ENCODE data around the gene NDFIP2. TPM values are rescaled to one million over a fixed set of nuclear protein-coding genes. Genes with fewer than 3 reads are reported as not detected.

NDFIP2 gene
- total and polyA plus RNA-seq, 3 donors from 2014 or later: 25.3 to 56.1 (median 33.8) TPM

DNA sequence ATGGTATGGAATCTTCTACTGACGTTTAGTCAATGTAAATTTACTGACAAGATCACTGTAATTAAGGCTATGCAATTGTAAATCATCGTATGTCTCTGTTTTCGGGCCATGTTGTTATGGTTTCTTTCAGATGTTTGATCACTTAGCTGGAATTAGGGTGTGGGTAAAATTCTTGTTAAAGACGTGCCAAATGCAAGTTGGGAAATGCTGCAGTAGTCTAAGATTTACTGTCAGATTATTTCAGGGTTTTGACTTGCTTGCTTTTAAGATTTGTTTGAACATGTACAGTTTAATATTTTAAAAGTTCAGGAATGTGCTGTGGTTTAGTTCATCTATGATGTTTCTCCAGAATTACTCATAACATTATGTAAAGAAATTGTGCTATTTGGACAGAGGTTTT is 10.8 kb downstream of the NDFIP2 start:
- Histone ChIP-seq H3K27ac (no peak overlapping the region), H3K9me3 (no peaks in the 10 kb centered on the region), H3K4me3 (no peak overlapping the region), H3K27me3 (no peaks in the 10 kb centered on the region), H3K4me1 (no peaks in the 10 kb centered on the region), H3K36me3 (ENCODE audit: low read depth, missing control alignments) (no peaks in the 10 kb centered on the region)
- no peak for DNase-seq
- intact Hi-C loops (cut with DNase I; ENCODE audit: low total_unique reads): no loop called here
- 68 to 76% methylated on average over 4 of the region's 4 CpGs for WGBS, 2 donors
- no peak for TF ChIP-seq POLR2A (IDR thresholded peaks at IDR 0.05)
- TF ChIP-seq, protein P1, sequence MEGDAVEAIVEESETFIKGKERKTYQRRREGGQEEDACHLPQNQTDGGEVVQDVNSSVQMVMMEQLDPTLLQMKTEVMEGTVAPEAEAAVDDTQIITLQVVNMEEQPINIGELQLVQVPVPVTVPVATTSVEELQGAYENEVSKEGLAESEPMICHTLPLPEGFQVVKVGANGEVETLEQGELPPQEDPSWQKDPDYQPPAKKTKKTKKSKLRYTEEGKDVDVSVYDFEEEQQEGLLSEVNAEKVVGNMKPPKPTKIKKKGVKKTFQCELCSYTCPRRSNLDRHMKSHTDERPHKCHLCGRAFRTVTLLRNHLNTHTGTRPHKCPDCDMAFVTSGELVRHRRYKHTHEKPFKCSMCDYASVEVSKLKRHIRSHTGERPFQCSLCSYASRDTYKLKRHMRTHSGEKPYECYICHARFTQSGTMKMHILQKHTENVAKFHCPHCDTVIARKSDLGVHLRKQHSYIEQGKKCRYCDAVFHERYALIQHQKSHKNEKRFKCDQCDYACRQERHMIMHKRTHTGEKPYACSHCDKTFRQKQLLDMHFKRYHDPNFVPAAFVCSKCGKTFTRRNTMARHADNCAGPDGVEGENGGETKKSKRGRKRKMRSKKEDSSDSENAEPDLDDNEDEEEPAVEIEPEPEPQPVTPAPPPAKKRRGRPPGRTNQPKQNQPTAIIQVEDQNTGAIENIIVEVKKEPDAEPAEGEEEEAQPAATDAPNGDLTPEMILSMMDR (IDR thresholded peaks at IDR 0.05): no peak

- no peaks in the 10 kb centered on the region for H3K36me3 ChIP-seq (ENCODE audit: low read depth, missing control alignments)
- WGBS, 2 donors: 75 to 89% methylated on average over 5 of the region's 5 CpGs
- TF ChIP-seq POLR2A (IDR thresholded peaks at IDR 0.05): no peak
- TF ChIP-seq, protein P1 (IDR thresholded peaks at IDR 0.05): no peak
- H3K27ac ChIP-seq: no peak overlapping the region
- no peaks in the 10 kb centered on the region for H3K27me3 ChIP-seq
- H3K4me1 ChIP-seq: no peaks in the 10 kb centered on the region
- H3K4me3 ChIP-seq: no peak overlapping the region
- intact Hi-C loops (cut with DNase I; ENCODE audit: low total_unique reads): no loop called here
- no peak for DNase-seq
- H3K9me3 ChIP-seq: no peaks in the 10 kb centered on the region
Measured at GRCh38 chr13:79492313-79492798, 11.4 kb downstream of the NDFIP2 start.

DNA sequence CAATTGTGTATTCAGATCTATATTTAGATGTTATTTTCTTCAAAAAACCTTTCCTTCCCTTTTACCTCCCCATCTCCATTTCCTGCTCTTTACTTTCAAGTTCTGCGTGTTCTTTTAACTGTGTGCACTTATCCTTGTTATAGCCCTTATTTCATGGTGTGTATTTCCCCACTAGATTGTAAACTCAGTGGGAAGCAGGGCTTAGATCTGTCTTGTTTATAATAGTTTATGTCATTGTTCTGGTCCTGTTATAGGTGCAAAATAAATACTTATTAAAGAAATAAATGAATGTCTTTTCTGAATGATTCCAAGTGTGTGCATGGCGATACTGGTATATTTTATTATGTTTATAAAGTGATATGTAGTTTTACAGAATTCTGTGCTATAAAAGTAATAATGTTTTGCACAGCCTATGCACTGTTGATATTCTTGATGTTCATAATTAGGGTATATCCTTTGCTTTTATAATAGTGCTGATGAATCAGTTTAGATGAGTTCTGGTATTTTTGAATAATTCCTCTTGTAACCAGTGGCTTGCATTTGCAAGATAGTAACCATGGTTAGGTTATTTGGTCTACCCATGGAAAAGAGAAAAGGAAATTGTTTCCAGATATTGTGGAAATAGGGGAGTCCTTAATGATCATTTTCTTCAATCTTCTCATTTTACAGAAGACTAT is 12.1 kb downstream of the NDFIP2 start:
- no peak overlapping the region for H3K4me3 ChIP-seq
- no peak overlapping the region for H3K27ac ChIP-seq
- no peaks in the 10 kb centered on the region for H3K4me1 ChIP-seq
- intact Hi-C loops (cut with DNase I; ENCODE audit: low total_unique reads): no loop called here
- no peak for TF ChIP-seq POLR2A (IDR thresholded peaks at IDR 0.05)
- TF ChIP-seq, protein P1 (IDR thresholded peaks at IDR 0.05): no peak
- 84 to 87% methylated on average over 2 of the region's 2 CpGs for WGBS, 2 donors
- no peaks in the 10 kb centered on the region for H3K27me3 ChIP-seq
- H3K36me3 ChIP-seq (ENCODE audit: low read depth, missing control alignments): no peaks in the 10 kb centered on the region
- DNase-seq: no peak
- H3K9me3 ChIP-seq: no peaks in the 10 kb centered on the region

GRCh38 chr13:79496188-79496587 is 15.2 kb downstream of the NDFIP2 start:
- Histone ChIP-seq H3K4me1 (no peaks in the 10 kb centered on the region), H3K4me3 (no peak overlapping the region), H3K27me3 (no peaks in the 10 kb centered on the region), H3K27ac (no peak overlapping the region), H3K9me3 (no peaks in the 10 kb centered on the region), H3K36me3 (ENCODE audit: low read depth, missing control alignments) (no peaks in the 10 kb centered on the region)
- 84 to 95% methylated on average over 1 of the region's 1 CpG for WGBS, 2 donors
- TF ChIP-seq POLR2A (IDR thresholded peaks at IDR 0.05): no peak
- TF ChIP-seq, protein P1 (IDR thresholded peaks at IDR 0.05): no peak
- no peak for DNase-seq
- intact Hi-C loops (cut with DNase I; ENCODE audit: low total_unique reads): no loop called here

DNA sequence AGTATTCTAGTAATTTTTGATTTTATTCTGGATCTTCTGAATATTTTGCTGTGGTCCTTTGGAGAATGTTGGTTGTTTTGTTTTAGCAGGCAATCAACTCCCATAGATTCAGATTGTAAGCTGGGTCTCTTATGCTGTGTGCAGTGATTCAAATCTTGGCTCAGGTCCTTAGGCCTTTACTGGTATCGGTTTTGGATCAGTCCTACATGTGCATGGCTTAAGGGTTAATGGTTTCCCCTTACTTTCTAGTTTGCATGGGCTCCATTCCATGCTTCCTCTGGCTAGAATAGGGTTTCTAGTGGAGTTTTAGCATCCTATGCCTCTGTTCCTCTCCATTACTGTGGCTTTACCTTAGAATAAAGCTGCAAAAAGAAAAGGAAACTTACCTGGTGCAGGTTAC is 16.1 kb downstream of the NDFIP2 start:
- no peaks in the 10 kb centered on the region for H3K27me3 ChIP-seq
- H3K27ac ChIP-seq: no peak overlapping the region
- TF ChIP-seq POLR2A (IDR thresholded peaks at IDR 0.05): no peak
- DNase-seq: no peak
- no peak overlapping the region for H3K4me3 ChIP-seq
- no peaks in the 10 kb centered on the region for H3K9me3 ChIP-seq
- H3K4me1 ChIP-seq: no peaks in the 10 kb centered on the region
- 94 to 96% methylated on average over 1 of the region's 1 CpG for WGBS, 2 donors
- intact Hi-C loops (cut with DNase I; ENCODE audit: low total_unique reads): no loop called here
- H3K36me3 ChIP-seq (ENCODE audit: low read depth, missing control alignments): no peaks in the 10 kb centered on the region
